OCI-LY1 (cell line): ENCODE results near the gene ZNF763.
A peak's percentile ranks its signal among the peaks of the same experiment; 100 is the strongest.

ENCODE experiments used
- H2AFZ ChIP-seq: fragments of 200-600 bp; sonication (generic), shearing (Covaris generic); 2 replicates; pipeline ENCODE4 v1.6.0; 2014; ENCODE audit warnings: antibody characterized with exemption, mild to moderate bottlenecking, low read length
- H3F3A ChIP-seq: fragments of 200-600 bp; sonication (generic), shearing (Covaris generic); 2 replicates; pipeline ENCODE4 v1.6.0; 2014; ENCODE audit warnings: mild to moderate bottlenecking, antibody characterized with exemption, low read length, moderate library complexity; ENCODE audit not compliant: insufficient read depth
- H3K27ac ChIP-seq: fragments of 200-600 bp; sonication (generic); 2 replicates; pipeline ENCODE4 v1.5.1; 2014; ENCODE audit warnings: low read length, mixed run types, mild to moderate bottlenecking, low read depth; ENCODE audit not compliant: poor library complexity, severe bottlenecking
- H3K27me3 ChIP-seq: fragments of 200-600 bp; sonication (generic); 2 replicates; pipeline ENCODE4 v1.6.0; 2014; ENCODE audit warnings: antibody characterized with exemption, mild to moderate bottlenecking, low read length, moderate library complexity; ENCODE audit not compliant: insufficient read depth
- H3K36me3 ChIP-seq: fragments of 200-600 bp; sonication (generic); 2 replicates; pipeline ENCODE4 v1.6.1; 2014; ENCODE audit warnings: mild to moderate bottlenecking, antibody characterized with exemption, low read length, moderate library complexity, mixed read lengths; ENCODE audit not compliant: insufficient read depth
- H3K4me1 ChIP-seq: fragments of 200-600 bp; sonication (generic); 2 replicates; pipeline ENCODE4 v1.5.1; 2014; ENCODE audit warnings: mild to moderate bottlenecking, low read length, moderate library complexity; ENCODE audit not compliant: insufficient read depth, severe bottlenecking
- H3K4me2 ChIP-seq: fragments of 200-600 bp; sonication (generic), shearing (Covaris generic); 2 replicates; pipeline ENCODE4 v1.6.1; 2014; ENCODE audit warnings: low read length
- H3K4me3 ChIP-seq: fragments of 200-600 bp; sonication (generic); 2 replicates; pipeline ENCODE4 v1.5.1; 2014; ENCODE audit warnings: low read length, low read depth, mild to moderate bottlenecking, mixed read lengths; ENCODE audit not compliant: poor library complexity, severe bottlenecking
- H3K79me2 ChIP-seq: fragments of 200-600 bp; shearing (Covaris generic); 2 replicates; pipeline ENCODE4 v1.6.1; 2016; ENCODE audit warnings: mixed run types, low read length, mixed read lengths; ENCODE audit not compliant: insufficient read depth
- H3K9ac ChIP-seq: fragments of 200-600 bp; sonication (generic), shearing (Covaris generic); 2 replicates; pipeline ENCODE4 v1.6.1; 2014; ENCODE audit warnings: mild to moderate bottlenecking, low read length, mixed read lengths
- H3K9me2 ChIP-seq: fragments of 200-600 bp; sonication (generic), shearing (Covaris generic); 2 replicates; pipeline ENCODE4 v1.6.1; 2014; ENCODE audit warnings: low read depth, mild to moderate bottlenecking, low read length, mixed read lengths
- H3K9me3 ChIP-seq: fragments of 200-600 bp; shearing (Covaris generic); 2 replicates; pipeline ENCODE4 v1.6.1; 2014; ENCODE audit warnings: low read length, mixed read lengths
- H4K20me1 ChIP-seq: fragments of 200-600 bp; sonication (generic), shearing (Covaris generic); 2 replicates; pipeline ENCODE4 v1.6.0; 2016; ENCODE audit warnings: mild to moderate bottlenecking, low read length; ENCODE audit not compliant: insufficient read depth
- EZH2 ChIP-seq: fragments of 200-600 bp; sonication (generic), shearing (Covaris generic); IDR thresholded peaks from 2 replicates; pipeline ENCODE4 v1.8.0; 2017; ENCODE audit warnings: borderline replicate concordance, mixed run types, mild to moderate bottlenecking, antibody characterized with exemption, low read length, moderate library complexity, mixed read lengths
- TF ChIP-seq, protein P1 (sequence below): fragments of 200-600 bp; sonication (generic), shearing (Covaris generic); IDR thresholded peaks from 2 replicates; pipeline ENCODE4 v1.5.1; 2017; ENCODE audit warnings: mild to moderate bottlenecking, antibody characterized with exemption, low read length, moderate library complexity, mixed read lengths

The ZNF763 gene

DNA sequence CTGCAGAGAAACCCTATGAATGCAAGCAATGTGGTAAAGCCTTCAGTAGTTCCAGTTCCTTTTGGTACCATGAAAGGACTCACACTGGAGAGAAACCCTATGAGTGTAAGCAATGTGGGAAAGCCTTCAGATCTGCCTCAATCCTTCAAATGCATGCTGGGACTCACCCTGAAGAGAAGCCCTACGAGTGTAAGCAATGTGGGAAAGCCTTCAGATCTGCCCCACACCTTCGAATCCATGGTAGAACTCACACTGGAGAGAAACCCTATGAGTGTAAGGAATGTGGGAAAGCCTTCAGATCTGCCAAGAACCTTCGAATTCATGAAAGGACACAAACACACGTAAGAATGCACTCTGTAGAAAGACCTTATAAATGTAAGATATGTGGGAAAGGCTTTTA, 14.7 kb downstream of the ZNF763 start:
- Histone ChIP-seq H3K4me3 (no peak overlapping the region), H4K20me1 (no peaks in the 10 kb centered on the region), H3K27me3 (no peaks in the 10 kb centered on the region), H3K4me1 (no peaks in the 10 kb centered on the region), H2AFZ (no peak overlapping the region), H3F3A (no peaks in the 10 kb centered on the region), H3K79me2 (no peaks in the 10 kb centered on the region), H3K4me2 (no peak overlapping the region), H3K36me3 (peaks cover 27% of the 10 kb centered on the region), H3K9me2 (no peaks in the 10 kb centered on the region), H3K27ac (no peak overlapping the region), H3K9ac (no peak overlapping the region), H3K9me3 (peaks cover 54% of the 10 kb centered on the region)
- no peak for TF ChIP-seq EZH2
- TF ChIP-seq, protein P1, sequence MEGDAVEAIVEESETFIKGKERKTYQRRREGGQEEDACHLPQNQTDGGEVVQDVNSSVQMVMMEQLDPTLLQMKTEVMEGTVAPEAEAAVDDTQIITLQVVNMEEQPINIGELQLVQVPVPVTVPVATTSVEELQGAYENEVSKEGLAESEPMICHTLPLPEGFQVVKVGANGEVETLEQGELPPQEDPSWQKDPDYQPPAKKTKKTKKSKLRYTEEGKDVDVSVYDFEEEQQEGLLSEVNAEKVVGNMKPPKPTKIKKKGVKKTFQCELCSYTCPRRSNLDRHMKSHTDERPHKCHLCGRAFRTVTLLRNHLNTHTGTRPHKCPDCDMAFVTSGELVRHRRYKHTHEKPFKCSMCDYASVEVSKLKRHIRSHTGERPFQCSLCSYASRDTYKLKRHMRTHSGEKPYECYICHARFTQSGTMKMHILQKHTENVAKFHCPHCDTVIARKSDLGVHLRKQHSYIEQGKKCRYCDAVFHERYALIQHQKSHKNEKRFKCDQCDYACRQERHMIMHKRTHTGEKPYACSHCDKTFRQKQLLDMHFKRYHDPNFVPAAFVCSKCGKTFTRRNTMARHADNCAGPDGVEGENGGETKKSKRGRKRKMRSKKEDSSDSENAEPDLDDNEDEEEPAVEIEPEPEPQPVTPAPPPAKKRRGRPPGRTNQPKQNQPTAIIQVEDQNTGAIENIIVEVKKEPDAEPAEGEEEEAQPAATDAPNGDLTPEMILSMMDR = no peak

DNA sequence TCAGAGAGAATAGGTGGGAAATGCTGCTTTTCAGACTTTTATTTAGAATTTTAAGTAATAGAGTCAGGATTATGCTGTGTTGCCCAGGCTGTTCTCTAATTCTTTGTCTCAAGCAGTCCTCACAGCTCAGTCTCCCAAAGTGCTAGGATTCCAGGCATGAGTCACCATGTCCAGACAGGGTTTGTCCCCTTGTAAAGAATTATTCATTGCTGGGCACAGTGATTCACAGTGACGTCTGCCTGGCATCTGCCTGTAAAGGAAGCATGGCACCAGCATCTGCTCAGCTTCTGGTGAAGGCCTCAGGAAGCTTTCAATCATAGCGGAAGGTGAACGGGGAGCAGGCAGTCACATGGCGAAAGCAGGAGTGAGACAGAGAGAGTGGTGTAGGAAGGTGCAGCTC, 17.7 kb downstream of the ZNF763 start:
- Histone ChIP-seq H3K9ac (no peak overlapping the region), H3K27ac (no peak overlapping the region), H3K9me2 (no peaks in the 10 kb centered on the region), H3K4me3 (no peak overlapping the region), H4K20me1 (no peaks in the 10 kb centered on the region), H3K36me3 (peaks cover 20% of the 10 kb centered on the region), H3K27me3 (no peaks in the 10 kb centered on the region), H3F3A (no peaks in the 10 kb centered on the region), H3K4me2 (no peak overlapping the region), H3K4me1 (peaks cover 3% of the 10 kb centered on the region), H3K9me3 (peaks cover 43% of the 10 kb centered on the region), H2AFZ (no peak overlapping the region), H3K79me2 (no peaks in the 10 kb centered on the region)
- TF ChIP-seq, protein P1 = no peak
- no peak for TF ChIP-seq EZH2

- TF ChIP-seq, protein P1 = peak; percentile 54
- no peak for TF ChIP-seq EZH2
- H3K4me1 ChIP-seq = peaks cover 6% of the 10 kb centered on the region
- no peak overlapping the region for H2AFZ ChIP-seq
- H3K27me3 ChIP-seq = no peaks in the 10 kb centered on the region
- H3K79me2 ChIP-seq = peaks cover 9% of the 10 kb centered on the region
- H3K9ac ChIP-seq = no peak overlapping the region
- H3K4me3 ChIP-seq = no peak overlapping the region
- no peak overlapping the region for H3K4me2 ChIP-seq
- peaks cover 7% of the 10 kb centered on the region for H3K36me3 ChIP-seq
- peaks cover 26% of the 10 kb centered on the region for H3K9me3 ChIP-seq
- no peaks in the 10 kb centered on the region for H3K9me2 ChIP-seq
- H3K27ac ChIP-seq = no peak overlapping the region
- no peaks in the 10 kb centered on the region for H4K20me1 ChIP-seq
- H3F3A ChIP-seq = no peaks in the 10 kb centered on the region
These were observed 20.1 kb downstream of the ZNF763 start for GRCh38 chr19:11984986-11985385.
